Skin epidermis (tissue), 12 donors: ENCODE results near the gene RAB5B.

Experiments used
- H3K27ac ChIP-seq, 21 experiments: fragments of 200-600 bp; sonication (generic) in 11 of 21; one replicate each; pipeline ENCODE4 v1.5.0; 2020; ENCODE audit warnings: mild to moderate bottlenecking in 3 of 21, inconsistent platforms in 2 of 21, moderate library complexity in 2 of 21
- H3K4me3 ChIP-seq, 7 experiments: fragments of 200-600 bp; sonication (generic) in 2 of 7; one replicate each; pipeline ENCODE4 v1.5.0; 2020; ENCODE audit warnings: inconsistent platforms in 2 of 7, mild to moderate bottlenecking in 2 of 7, moderate library complexity in 1 of 7

The RAB5B gene

DNA sequence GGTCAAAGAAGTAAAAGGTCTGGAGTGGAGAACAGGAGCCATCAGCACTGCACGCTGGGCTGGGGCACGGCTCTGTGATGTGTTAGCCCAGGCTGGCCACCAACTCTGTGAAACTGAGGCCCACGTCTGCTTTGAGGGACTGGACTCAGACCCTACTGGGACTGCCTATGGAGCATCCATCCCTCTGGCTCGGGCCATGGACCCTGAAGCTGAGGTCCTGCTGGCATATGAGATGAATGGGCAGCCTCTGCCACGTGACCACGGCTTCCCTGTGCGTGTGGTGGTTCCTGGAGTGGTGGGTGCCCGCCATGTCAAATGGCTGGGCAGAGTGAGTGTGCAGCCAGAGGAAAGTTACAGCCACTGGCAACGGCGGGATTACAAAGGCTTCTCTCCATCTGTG lies 30.3 kb downstream of the RAB5B start:
- H3K27ac ChIP-seq, result no peak overlapping the region
- H3K4me3 ChIP-seq, result no peak overlapping the region

DNA sequence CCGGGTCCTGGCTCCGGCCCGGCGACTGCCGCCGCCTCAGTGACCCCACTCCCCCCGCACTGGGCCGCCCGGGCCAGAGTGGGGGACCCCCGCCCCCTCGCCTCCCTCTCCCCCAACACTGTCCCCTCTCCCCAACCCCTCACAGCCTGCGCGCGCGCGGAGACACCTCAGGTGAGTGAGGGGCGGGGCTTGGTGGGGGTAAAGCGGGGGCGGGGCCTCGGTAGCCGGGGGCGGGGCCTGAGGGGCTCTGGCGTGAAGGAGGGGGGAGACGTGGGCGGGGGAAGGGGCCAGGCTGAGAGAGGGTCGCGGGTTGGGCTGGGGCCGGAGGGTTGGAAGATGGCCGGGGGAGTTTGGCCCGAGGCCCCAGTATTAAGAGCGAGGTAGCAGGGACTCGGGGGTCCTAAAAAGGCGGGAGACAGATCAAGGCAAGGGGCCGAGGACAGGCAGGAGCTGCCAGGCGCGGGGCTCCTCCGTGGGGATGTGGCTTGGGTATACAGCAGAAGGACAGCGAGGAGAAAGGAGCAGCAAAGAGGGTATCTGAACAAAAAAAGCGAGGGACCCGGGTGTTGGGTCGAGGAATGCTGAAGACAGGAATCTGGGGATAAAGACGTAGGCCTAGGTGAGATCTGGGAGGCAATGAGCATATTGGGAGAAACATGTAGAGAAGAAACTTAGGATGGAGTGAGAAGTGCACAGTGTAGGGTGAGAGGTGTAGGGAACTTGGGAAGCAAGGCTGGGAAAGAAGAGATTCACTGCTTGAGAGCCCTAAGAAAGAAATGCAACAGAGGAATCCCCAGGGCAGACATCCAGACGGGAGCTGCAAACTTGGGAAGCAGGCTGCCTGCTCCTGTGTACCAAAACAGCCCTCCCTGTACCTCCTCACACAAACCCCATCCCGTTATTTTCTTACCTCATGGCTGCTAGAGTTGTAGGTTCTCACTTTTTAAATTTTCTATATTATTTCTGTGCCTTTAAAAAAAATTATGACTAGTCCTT lies 34.0 kb downstream of the RAB5B start:
- H3K27ac ChIP-seq, result peak overlapping the region; percentile 65 to 97 (median 91)

DNA sequence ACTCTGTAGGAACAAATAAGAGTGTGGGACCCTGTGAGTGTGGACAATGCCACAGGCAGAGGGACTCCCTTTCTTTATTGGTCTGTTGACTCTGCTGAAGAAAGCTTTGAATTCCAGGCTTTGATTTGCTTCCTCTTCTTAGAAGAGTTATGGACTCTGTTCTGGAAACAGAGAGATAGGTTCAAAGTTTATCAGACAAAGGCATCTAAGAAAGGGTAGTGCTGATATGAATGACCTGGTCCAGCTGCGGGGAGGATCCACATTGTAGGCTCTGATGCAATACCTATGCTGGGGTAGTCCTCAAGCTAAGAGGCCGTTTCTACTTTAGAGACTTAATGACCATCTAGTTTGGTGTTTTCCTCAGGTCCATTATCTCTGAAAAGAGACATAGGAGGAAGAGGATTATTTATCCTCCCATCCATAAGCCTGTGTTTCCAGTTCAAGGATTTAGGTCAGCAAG lies 36.3 kb downstream of the RAB5B start:
- Histone ChIP-seq H3K4me3 (no peak overlapping the region), H3K27ac (no peak overlapping the region)

More for the DNA sequence above, 34.0 kb downstream of the RAB5B start:
- peak overlapping the region; percentile 67 to 95 (median 83) for H3K4me3 ChIP-seq

DNA sequence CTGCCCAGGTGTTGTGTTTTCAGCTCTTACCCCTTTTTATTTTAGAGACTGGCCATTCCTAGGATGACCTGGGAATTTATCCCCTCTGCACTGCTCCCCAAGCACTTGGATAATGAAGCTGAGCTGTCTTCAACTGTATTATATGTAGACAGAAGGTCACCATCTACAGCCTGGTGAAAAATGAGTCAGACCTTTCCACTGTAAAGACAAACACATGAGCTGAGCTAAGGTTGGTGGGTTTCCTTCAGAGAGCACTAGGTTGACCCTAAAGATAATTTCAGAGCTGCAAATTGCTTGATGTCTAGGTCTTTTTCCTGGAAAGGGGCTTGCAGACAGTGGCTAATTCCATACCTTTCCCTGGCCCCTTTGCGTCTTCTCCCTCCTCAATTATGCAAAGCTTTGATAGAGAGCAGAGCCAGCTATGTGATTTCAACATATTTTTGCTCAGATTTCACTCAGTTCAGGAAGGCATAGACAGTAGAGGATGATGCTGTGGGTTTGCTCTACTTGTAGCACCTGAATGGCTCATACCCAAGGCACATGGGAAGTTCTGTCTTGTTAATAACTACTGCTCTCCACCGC lies 37.7 kb downstream of the RAB5B start:
- H3K4me3 ChIP-seq, result no peak overlapping the region
- no peak overlapping the region for H3K27ac ChIP-seq

DNA sequence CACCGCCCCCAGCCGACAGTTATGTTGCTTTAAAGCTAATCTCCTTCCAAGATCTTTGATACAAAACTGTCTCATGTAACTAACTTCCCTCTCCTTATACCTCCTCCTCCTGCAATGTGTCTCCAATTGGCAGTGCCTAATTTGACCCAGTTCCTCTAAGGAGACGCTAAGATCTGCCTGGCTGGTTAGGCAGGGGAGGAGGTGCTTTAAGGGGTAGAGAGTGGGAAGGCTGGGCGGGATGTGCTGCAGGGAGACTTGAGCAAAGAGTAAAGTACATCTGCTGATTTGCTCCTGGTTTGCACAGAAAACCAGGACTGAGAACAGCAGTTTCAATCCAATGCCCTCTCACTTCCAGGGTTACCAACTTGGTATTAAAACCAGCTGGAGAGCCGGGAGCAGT lies 39.6 kb downstream of the RAB5B start:
- H3K27ac ChIP-seq, result no peak overlapping the region
- H3K4me3 ChIP-seq, result no peak overlapping the region

DNA sequence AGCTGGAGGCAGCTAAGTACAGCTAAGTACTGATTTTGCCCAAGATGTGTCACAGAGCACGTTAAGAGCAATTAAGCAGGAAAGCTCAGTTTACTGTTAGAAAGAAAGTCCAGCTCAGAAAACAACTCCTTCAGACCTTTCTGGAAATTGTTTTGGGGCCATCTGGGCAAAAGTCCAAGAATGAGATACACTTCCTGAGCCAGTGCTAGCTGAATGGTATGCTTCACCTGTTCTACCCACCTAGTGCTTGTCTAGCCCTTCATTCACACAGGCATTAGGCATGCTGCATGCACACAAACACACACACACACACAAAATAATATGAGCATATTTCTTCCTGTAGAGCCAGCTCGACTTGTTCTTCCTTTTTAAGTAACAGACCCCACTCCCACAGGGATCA lies 40.3 kb downstream of the RAB5B start:
- Histone ChIP-seq H3K27ac (no peak overlapping the region), H3K4me3 (no peak overlapping the region)

DNA sequence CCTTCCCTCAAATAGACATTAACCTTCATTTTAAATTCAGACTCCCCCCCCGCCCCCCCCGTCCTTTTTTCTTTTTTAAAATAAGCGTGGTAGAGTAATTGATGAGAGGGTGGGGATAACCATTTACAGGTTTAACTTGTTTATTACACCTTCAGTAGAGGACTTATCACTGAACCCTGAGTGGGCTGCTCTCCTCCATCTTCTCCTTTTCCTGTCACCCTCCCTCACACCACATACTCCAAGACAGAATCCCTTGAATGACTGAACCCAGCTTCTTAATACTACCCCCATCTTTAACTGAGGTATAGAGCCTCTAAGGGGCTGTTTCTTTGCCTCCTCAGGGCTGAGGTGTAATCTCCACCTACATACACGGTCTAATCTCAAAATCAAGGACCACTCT lies 43.3 kb downstream of the RAB5B start:
- H3K4me3 ChIP-seq, result no peak overlapping the region

DNA sequence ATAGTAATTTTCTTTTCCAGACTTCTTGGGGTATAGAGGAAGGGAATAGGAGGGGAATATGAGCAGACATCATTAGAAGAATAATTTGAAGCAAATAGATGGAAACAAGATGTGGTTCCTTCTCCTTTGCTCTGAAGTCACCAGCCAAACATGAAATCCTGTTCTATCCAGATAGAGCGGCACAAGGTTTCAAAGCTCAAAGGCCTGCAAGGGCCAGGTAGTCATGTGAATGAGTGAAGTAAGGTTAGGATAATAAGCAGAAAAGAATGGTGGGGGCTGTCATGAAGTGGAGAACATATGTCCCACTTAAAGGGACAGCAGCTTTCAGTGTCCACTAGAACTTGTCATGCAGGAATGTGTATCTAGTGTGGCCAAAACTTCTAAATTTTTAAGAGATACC lies 44.5 kb downstream of the RAB5B start:
- H3K27ac ChIP-seq, result no peak overlapping the region

More for the DNA sequence above, 43.3 kb downstream of the RAB5B start:
- H3K27ac ChIP-seq, result no peak overlapping the region

DNA sequence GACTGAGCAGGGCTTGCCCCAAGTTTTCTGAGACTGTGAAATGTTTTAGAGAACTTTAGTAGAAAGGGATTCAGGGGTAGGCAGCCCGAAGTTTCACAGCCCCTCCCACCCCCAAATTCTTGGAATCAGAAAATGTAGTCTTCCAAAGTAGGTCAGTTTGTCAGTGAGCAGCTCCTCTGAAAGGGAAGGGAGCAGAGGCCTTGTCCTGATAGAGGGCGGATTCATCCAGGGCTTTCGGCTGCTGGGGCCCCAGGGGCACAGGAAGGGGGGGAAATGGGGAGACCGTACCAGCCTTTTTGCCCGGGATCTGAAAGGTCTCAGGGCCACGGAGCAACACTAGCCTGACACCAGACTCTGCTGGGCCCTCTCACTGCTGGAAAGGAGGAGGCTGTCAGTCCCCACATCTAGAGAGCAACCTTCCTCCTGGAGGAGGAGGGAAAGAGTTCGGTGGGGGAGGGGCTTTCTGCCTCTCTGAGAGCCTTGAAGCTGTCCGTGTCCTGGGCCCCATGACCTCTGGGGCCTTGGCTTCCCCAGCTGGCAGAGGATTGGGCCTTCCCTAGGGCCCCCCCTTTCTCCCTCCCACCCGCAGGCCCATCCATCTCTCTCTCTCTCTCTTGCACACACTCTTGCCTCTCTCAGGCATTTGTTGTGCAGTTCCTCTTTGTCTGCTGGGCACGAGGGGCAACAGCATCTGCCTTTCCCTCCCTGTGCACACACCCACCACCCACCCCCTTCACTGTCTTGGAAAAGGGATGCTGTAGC lies 46.7 kb downstream of the RAB5B start, which contains the start of gene IKZF4:
TSS of gene IKZF4 (plus strand) at position 621 of the 762 bp plus-strand sequence. CDS start 451 bp downstream, outside the sequence.
- peak within 1 kb of the TSS in 16 of 21 experiments; percentile 15 to 79 (median 62) for H3K27ac ChIP-seq
- peak within 1 kb of the TSS in 6 of 7 experiments; percentile 6 to 25 (median 13) for H3K4me3 ChIP-seq

More for the DNA sequence above, 44.5 kb downstream of the RAB5B start:
- no peak overlapping the region for H3K4me3 ChIP-seq

DNA sequence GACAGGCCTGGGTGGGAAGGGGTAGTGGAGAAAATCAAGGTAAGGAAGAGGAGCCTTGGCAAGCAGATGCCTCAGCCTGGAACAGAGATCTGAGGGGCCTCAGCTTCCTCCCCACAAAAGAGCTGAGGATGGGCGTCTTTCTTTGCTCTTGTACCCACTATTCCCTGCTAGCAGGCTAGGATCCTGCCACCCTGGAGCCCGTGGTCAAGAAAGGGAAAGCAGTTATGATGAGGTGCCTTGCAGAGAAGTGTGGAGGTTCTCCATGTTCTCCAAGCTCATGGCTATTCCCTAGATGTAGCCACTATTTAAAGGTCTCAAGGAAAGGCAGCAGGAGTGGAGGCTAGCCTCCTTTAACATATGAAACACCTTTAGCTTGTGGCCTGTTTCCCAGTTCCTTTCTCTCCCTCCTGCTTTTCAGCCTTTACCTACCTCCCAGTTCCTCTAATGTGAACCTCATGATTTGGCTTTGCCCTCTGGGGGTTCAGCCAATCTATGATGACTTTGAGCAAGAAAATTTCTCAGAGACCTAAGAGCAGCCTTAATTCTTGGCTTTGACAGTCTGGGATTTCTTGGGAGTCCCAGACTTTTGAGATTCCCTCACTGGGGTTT lies 48.1 kb downstream of the RAB5B start:
- peak overlapping the region in 15 of 21 experiments; percentile 3 to 79 (median 57) for H3K27ac ChIP-seq
- peak overlapping the region in 5 of 7 experiments; percentile 1 to 25 (median 13) for H3K4me3 ChIP-seq

DNA sequence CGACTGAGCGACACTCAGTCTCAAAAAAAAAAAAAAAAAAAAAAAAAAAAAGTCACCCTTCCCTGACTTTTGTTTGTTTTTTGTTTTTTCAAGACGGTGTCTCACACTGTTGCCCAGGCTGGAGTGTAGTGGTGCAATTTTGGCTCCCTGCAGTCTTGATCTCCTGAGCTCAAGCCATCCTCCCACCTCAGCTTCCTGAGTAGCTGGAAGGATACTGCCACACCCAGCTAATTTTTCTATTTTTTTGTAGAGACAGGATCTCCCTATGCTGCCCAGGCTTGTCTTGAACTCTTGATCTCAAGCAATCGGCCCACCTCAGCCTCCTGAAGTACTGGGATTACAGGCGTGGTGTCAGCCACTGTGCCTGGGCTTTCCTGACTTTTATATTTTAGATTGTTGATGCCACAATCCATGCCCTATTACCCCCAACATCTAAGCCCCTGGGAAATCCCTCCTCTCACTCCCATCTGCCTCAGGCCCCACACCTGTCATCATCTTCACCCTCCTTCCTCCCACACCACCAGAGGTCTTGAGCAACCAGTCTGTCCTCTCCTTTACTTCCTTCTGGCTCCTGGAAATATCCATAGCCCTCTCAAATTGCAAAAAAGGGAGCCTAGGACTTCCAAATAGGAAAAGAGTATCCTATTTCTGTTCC lies 54.8 kb downstream of the RAB5B start:
- peak overlapping the region in 18 of 21 experiments; percentile 7 to 79 (median 56) for H3K27ac ChIP-seq

DNA sequence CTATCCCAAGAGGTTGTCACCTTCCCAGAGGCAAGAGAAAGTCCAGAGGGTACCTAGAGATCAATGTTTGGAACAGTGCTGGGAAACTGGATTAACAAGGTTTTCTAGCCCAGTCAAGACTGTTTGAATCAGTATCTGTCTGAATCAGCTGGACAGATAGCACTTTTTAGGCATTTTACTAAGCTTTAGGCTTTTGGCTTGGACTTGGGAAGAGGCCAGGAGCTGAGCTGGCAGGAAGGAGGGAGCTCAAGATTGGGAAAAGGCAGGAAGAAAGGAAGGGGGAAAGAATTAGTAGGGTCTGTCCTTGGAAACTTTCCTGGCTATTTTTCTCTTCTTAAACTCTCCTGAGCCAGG lies 55.3 kb downstream of the RAB5B start:
- Histone ChIP-seq H3K4me3 (no peak overlapping the region), H3K27ac (peak overlapping the region in 18 of 21 experiments; percentile 7 to 79 (median 56))

More for the DNA sequence above, 54.8 kb downstream of the RAB5B start:
- no peak overlapping the region for H3K4me3 ChIP-seq

DNA sequence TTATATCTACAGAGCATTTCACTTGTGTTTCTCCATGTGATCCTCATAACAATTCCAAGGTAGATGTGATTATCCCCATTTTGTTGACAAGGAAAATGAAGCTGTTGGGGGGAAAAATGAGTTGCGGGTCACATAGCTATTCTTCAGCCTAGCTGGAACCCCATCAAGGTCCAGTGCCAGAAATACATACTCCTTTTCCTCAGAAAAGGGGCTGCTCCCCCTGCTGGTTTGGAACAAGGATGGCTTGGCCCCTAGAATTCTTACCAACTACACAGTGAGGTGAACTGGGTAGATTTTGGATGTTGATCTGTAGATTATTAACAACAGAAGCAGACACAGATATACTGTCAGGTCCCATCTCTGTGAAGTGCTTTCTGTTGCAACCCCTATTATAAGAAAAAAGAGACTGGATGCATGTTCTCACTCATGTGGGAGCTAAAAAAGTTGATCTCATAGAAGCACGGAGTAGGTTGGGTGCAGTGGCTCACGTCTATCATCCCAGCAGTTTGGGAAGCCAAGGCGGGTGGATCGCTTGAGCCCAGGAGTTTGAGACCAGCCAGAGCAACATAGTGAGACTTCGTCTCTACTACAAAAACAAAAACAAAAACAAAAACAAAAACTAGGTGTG lies 55.9 kb downstream of the RAB5B start:
- Histone ChIP-seq H3K4me3 (no peak overlapping the region), H3K27ac (peak overlapping the region in 12 of 21 experiments; percentile 24 to 79 (median 66))

DNA sequence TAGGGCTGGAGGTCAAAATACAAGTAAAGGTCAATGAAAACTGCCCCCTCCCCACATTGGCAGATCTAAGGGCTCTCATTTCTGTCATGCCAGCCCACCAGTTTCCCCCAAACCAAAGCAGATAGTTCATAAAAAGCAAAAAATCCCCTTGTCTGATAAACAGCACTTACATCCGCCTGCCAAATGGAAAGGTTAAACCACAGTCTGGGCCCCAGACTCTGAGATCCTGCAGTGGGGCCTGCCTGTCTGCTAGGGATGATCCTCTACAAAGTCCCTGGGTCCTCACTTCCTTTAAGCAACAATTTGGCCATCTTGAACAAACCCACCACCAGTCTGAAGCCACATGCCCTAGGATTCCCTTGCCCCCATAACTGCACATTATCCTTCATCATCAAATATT lies 58.1 kb downstream of the RAB5B start:
- Histone ChIP-seq H3K27ac (peak overlapping the region in 3 of 21 experiments; percentile 1 to 71 (median 61)), H3K4me3 (no peak overlapping the region)

DNA sequence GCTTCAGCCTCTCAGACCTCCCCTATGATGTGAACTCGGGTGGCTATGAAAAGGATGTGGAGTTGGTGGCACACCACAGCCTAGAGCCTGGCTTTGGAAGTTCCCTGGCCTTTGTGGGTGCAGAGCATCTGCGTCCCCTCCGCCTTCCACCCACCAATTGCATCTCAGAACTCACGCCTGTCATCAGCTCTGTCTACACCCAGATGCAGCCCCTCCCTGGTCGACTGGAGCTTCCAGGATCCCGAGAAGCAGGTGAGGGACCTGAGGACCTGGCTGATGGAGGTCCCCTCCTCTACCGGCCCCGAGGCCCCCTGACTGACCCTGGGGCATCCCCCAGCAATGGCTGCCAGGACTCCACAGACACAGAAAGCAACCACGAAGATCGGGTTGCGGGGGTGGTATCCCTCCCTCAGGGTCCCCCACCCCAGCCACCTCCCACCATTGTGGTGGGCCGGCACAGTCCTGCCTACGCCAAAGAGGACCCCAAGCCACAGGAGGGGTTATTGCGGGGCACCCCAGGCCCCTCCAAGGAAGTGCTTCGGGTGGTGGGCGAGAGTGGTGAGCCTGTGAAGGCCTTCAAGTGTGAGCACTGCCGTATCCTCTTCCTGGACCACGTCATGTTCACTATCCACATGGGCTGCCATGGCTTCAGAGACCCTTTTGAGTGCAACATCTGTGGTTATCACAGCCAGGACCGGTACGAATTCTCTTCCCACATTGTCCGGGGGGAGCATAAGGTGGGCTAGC lies 60.9 kb downstream of the RAB5B start:
- H3K4me3 ChIP-seq, result no peak overlapping the region
- H3K27ac ChIP-seq, result peak overlapping the region in 5 of 21 experiments; percentile 18 to 71 (median 58)

DNA sequence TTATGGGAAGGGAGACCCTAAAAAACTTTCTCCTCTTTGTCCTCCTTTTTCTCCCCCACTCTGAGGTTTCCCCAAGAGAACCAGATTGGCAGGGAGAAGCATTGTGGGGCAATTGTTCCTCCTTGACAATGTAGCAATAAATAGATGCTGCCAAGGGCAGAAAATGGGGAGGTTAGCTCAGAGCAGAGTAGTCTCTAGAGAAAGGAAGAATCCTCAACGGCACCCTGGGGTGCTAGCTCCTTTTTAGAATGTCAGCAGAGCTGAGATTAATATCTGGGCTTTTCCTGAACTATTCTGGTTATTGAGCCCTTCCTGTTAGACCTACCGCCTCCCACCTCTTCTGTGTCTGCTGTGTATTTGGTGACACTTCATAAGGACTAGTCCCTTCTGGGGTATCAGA lies 63.3 kb downstream of the RAB5B start:
- no peak overlapping the region for H3K4me3 ChIP-seq

DNA sequence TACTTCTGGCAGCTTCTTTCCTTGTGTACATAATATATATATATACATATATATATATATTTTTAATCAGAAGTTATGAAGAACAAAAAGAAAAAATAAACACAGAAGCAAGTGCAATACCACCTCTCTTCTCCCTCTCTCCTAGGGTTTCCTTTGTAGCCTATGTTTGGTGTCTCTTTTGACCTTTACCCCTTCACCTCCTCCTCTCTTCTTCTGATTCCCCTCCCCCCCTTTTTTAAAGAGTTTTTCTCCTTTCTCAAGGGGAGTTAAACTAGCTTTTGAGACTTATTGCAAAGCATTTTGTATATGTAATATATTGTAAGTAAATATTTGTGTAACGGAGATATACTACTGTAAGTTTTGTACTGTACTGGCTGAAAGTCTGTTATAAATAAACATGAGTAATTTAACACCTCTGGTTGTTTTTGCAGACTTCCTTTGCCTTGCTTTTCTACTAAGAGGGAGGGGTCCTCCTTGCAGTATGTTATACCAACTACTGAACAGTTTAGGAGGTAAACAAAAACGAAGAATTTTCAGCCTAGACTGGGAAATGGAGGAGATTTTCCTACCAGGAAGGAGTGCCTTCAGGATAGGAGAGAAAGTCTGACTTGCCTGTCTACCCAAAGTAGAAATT lies 64.3 kb downstream of the RAB5B start:
- Histone ChIP-seq H3K4me3 (no peak overlapping the region), H3K27ac (peak overlapping the region in 2 of 21 experiments; percentile 39 to 76)

More for the DNA sequence above, 63.3 kb downstream of the RAB5B start:
- peak overlapping the region in 4 of 21 experiments; percentile 9 to 76 (median 28) for H3K27ac ChIP-seq
